Endothelial cell of umbilical vein (primary cell): ENCODE results near the gene PAK2. TPM values are rescaled to one million over a fixed set of nuclear protein-coding genes. Genes with fewer than 3 reads are reported as not detected.

Experiments used
- BruUV-seq: library from RNA; stranded (reverse); fragments of 400-500 nt; replicated peaks from 2 replicates; lab custom pipeline; 2021; lab: Mats Ljungman, UMichigan
- CTCF ChIA-PET: fragments of 300-600, 350-600 bp; sonication (Branson Sonifier 250); formaldehyde crosslinking; loops from one replicate; lab custom pipeline; 2021; ENCODE audit warnings: antibody characterized with exemption, inconsistent platforms; lab: Charles Lee
- POLR2A ChIA-PET: fragments of 300-600, 350-600 bp; sonication (Branson Sonifier 250); formaldehyde crosslinking; loops from one replicate; lab custom pipeline; 2021; ENCODE audit warnings: antibody characterized with exemption, inconsistent platforms; lab: Charles Lee
- DNase-seq: peaks from one replicate; pipeline ENCODE4 v3.0.0-alpha.2; 2011; ENCODE audit warnings: low read depth, low spot score
- FAIRE-seq: peaks from 2 replicates; lab custom pipeline; 2011; peaks lifted over from hg19 to GRCh38; lab: Jason Lieb, UNC
- H2AFZ ChIP-seq: 2 replicates; pipeline ENCODE4 v1.6.0; 2012; ENCODE audit warnings: low read depth, low read length, control low read depth, inconsistent platforms
- H3K27ac ChIP-seq: 2 replicates; pipeline ENCODE4 v1.5.1; 2011; ENCODE audit warnings: low read depth, mild to moderate bottlenecking, control low read depth, low read length, moderate library complexity; ENCODE audit not compliant: insufficient read depth
- H3K27me3 ChIP-seq, 2 experiments: 2 replicates each; pipeline versions ENCODE4 v1.6.0 to v1.6.1; 2011; ENCODE audit warnings: low read length in 2 of 2, mixed read lengths in 1 of 2; ENCODE audit not compliant: control insufficient read depth in 2 of 2, insufficient read depth in 2 of 2
- H3K36me3 ChIP-seq, 2 experiments: 2 replicates in 1 of 2; 3 replicates in 1 of 2; pipeline ENCODE4 v1.5.1; 2011; ENCODE audit warnings: low read length in 2 of 2, mild to moderate bottlenecking in 1 of 2, moderate library complexity in 1 of 2; ENCODE audit not compliant: control insufficient read depth in 2 of 2, insufficient read depth in 2 of 2; ENCODE audit errors: extremely low read depth in 1 of 2
- H3K4me1 ChIP-seq: 3 replicates; pipeline ENCODE4 v1.5.1; 2011; ENCODE audit warnings: mild to moderate bottlenecking, low read length; ENCODE audit not compliant: control insufficient read depth, insufficient read depth; ENCODE audit errors: extremely low read depth
- H3K4me2 ChIP-seq: 2 replicates; pipeline ENCODE4 v1.6.1; 2011; ENCODE audit warnings: low read length, control low read depth, mixed read lengths; ENCODE audit not compliant: insufficient read depth
- H3K4me3 ChIP-seq, 3 experiments: fragments of 200-600 bp in 1 of 3; sonication (generic), shearing (Covaris generic) in 1 of 3; replicated peaks in 1 of 3; 2 replicates each; pipeline ENCODE4 v1.5.1; 2011 to 2016; ENCODE audit warnings: control low read depth in 3 of 3, low read length in 3 of 3, mild to moderate bottlenecking in 2 of 3, inconsistent platforms in 1 of 3, low read depth in 1 of 3, moderate library complexity in 1 of 3; ENCODE audit not compliant: insufficient read depth in 1 of 3
- H3K79me2 ChIP-seq: 2 replicates; pipeline ENCODE4 v1.6.0; 2012; ENCODE audit warnings: low read length, inconsistent platforms; ENCODE audit not compliant: control insufficient read depth, insufficient read depth
- H3K9ac ChIP-seq: replicated peaks from 2 replicates; pipeline ENCODE3; 2011; ENCODE audit warnings: low read length, control low read depth; ENCODE audit not compliant: insufficient read depth; ENCODE audit errors: extremely low read depth
- H3K9me1 ChIP-seq: replicated peaks from 3 replicates; pipeline ENCODE4 v1.6.0; 2011; ENCODE audit warnings: mild to moderate bottlenecking, low read length; ENCODE audit not compliant: control insufficient read depth, insufficient read depth; ENCODE audit errors: extremely low read depth
- H3K9me3 ChIP-seq: replicated peaks from 2 replicates; pipeline ENCODE4 v1.5.1; 2012; ENCODE audit warnings: low read length, inconsistent platforms; ENCODE audit not compliant: control insufficient read depth, insufficient read depth
- H4K20me1 ChIP-seq: replicated peaks from 2 replicates; pipeline ENCODE3; 2011; ENCODE audit warnings: mild to moderate bottlenecking, low read length; ENCODE audit not compliant: control insufficient read depth, insufficient read depth; ENCODE audit errors: extremely low read depth
- CTCF ChIP-seq, 2 donors: IDR thresholded peaks; 1 replicate in 1 of 2; 2 replicates in 1 of 2; pipeline ENCODE4 v1.5.1; 2011; ENCODE audit warnings: low read length in 2 of 2, mild to moderate bottlenecking in 2 of 2, moderate library complexity in 2 of 2, control low read depth in 1 of 2, inconsistent platforms in 1 of 2, low read depth in 1 of 2; ENCODE audit not compliant: insufficient read depth in 1 of 2; ENCODE audit errors: extremely low read depth in 1 of 2
- EZH2 ChIP-seq: IDR thresholded peaks from 2 replicates; pipeline ENCODE4 v1.6.1; 2012; ENCODE audit warnings: borderline replicate concordance, low read depth, mild to moderate bottlenecking, moderate library complexity, low read length, inconsistent platforms; ENCODE audit not compliant: severe bottlenecking
- FOS ChIP-seq: IDR thresholded peaks from 2 replicates; pipeline ENCODE4 v1.6.1; 2011; ENCODE audit warnings: mild to moderate bottlenecking, low read length, moderate library complexity, borderline replicate concordance; ENCODE audit not compliant: insufficient read depth
- GATA2 ChIP-seq: IDR thresholded peaks from 2 replicates; pipeline ENCODE4 v1.7.0; 2011; ENCODE audit warnings: low read depth, mild to moderate bottlenecking, moderate library complexity, mixed read lengths, low read length; ENCODE audit not compliant: insufficient read length, insufficient read depth
- JUN ChIP-seq: IDR thresholded peaks from 2 replicates; pipeline ENCODE4 v1.6.1; 2011; ENCODE audit warnings: borderline replicate concordance, low read depth; ENCODE audit not compliant: insufficient read length, insufficient read depth
- MAX ChIP-seq: IDR thresholded peaks from 2 replicates; pipeline ENCODE4 v1.6.1; 2011; ENCODE audit not compliant: insufficient read depth, insufficient read length
- MYC ChIP-seq: IDR thresholded peaks from one replicate; pipeline ENCODE4 v1.6.1; 2011; ENCODE audit warnings: mild to moderate bottlenecking, low read depth, low read length
- POLR2A ChIP-seq: IDR thresholded peaks from 2 replicates; pipeline ENCODE4 v1.6.1; 2012; ENCODE audit warnings: low read depth, mild to moderate bottlenecking, control low read depth, low read length
- POLR2AphosphoS5 ChIP-seq: IDR thresholded peaks from 2 replicates; pipeline ENCODE4 v1.6.1; 2012; ENCODE audit warnings: low read depth, mild to moderate bottlenecking, control low read depth, low read length, moderate library complexity; ENCODE audit not compliant: insufficient read depth
- dilution Hi-C: fragments of 300-500 bp; cut with MboI; formaldehyde crosslinking; loops from one replicate; pipeline ENCODE4 v1.15.0; 2019; ENCODE audit warnings: low sequenced_read_pairs; ENCODE audit not compliant: extremely low pct_ligation_motif_present
- intact Hi-C: fragments of 100-400 bp; cut with micrococcal nuclease; formaldehyde crosslinking; loops from one replicate; pipeline ENCODE4 v1.10.0; 2022
- polyA plus RNA-seq, 4 experiments: library from polyadenylated mRNA; depleted of rRNA in 3 of 4; stranded (reverse) in 3 of 4; unstranded in 1 of 4; fragments of >200 nt; gene quantifications; 2 replicates each; pipeline versions ENCODE4 v1.2.1 to v1.2.3, GENCODE V29; 2011 to 2012; ENCODE audit warnings: missing spikeins in 1 of 4
- total RNA-seq: library from RNA; stranded (reverse); gene quantifications from 2 replicates; pipeline ENCODE4 v1.2.3, GENCODE V29; 2021

Gene PAK2
- total and polyA plus RNA-seq, 2 donors (not counting 3 experiments of a cell fraction or from before 2014, with no cell fraction given), result 22.6 to 98.9 TPM

GRCh38 chr3:196691386-196691785 lies 48.3 kb upstream of the PAK2 start:
- CTCF ChIA-PET, result interaction anchor here (1.0 to 11.4 kb wide), 4 partner anchors 34 to 163 kb away, joined by 3 to 334 read pairs (median 4); no protein-coding TSS in a partner anchor
- Histone ChIP-seq H3K9me1 (no peaks in the 10 kb centered on the region), H3K79me2 (no peaks in the 10 kb centered on the region), H3K4me1 (peaks cover 7% of the 10 kb centered on the region), H3K9me3 (no peaks in the 10 kb centered on the region), H3K4me2 (no peak overlapping the region), H3K27me3 (peaks cover 0 to 2% of the 10 kb centered on the region in 2 experiments), H3K27ac (no peak overlapping the region), H2AFZ (no peak overlapping the region), H3K9ac (no peak overlapping the region), H3K4me3 (no peak overlapping the region), H4K20me1 (no peaks in the 10 kb centered on the region), H3K36me3 (no peaks in the 10 kb centered on the region)
- BruUV-seq, result no TSS peak
- TF ChIP-seq JUN (no peak), GATA2 (no peak), POLR2AphosphoS5 (no peak), POLR2A (no peak), MYC (no peak), EZH2 (no peak), MAX (no peak), FOS (no peak), CTCF (IDR thresholded peaks at IDR 0.05; ENCODE audit: extremely low read depth in 1 of 2, insufficient read depth in 1 of 2, low read depth in 1 of 2, low read length in 2 of 2) (no peak)
- intact Hi-C loops (no loop called here), dilution Hi-C loops (no loop called here)
- POLR2A ChIA-PET, result no interaction called here
- FAIRE-seq (no peak), DNase-seq (no peak)
